Measurements from ENCODE around the gene CARF. TPM values are rescaled to one million over a fixed set of nuclear protein-coding genes. Genes with fewer than 3 reads are reported as not detected.
A peak's percentile ranks its signal among the peaks of the same experiment; 100 is the strongest.
"Not testable (repeated sequence)": the region's sequence is repeated elsewhere in the genome, so short reads cannot be mapped to it uniquely, and the experiment has no call there.

The CARF gene, protein sequence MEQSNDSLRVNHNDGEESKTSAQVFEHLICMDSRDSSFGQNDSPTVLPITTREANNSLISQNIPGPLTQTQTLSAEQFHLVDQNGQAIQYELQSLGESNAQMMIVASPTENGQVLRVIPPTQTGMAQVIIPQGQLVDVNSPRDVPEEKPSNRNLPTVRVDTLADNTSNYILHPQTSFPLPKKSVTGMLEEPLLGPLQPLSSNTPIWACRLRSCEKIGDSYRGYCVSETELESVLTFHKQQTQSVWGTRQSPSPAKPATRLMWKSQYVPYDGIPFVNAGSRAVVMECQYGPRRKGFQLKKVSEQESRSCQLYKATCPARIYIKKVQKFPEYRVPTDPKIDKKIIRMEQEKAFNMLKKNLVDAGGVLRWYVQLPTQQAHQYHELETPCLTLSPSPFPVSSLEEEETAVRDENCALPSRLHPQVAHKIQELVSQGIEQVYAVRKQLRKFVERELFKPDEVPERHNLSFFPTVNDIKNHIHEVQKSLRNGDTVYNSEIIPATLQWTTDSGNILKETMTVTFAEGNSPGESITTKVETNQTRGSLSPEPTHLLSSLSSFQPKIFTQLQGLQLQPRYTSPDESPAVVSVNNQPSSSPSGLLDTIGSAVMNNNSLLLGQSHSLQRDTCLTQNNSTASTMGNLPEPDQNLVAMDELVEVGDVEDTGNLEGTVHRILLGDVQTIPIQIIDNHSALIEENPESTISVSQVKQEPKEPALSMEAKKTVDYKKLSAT
- total RNA-seq (2014; rRNA removed; shearing (Covaris generic)) = 3.1 and 7.9 TPM in 2 replicates

DNA sequence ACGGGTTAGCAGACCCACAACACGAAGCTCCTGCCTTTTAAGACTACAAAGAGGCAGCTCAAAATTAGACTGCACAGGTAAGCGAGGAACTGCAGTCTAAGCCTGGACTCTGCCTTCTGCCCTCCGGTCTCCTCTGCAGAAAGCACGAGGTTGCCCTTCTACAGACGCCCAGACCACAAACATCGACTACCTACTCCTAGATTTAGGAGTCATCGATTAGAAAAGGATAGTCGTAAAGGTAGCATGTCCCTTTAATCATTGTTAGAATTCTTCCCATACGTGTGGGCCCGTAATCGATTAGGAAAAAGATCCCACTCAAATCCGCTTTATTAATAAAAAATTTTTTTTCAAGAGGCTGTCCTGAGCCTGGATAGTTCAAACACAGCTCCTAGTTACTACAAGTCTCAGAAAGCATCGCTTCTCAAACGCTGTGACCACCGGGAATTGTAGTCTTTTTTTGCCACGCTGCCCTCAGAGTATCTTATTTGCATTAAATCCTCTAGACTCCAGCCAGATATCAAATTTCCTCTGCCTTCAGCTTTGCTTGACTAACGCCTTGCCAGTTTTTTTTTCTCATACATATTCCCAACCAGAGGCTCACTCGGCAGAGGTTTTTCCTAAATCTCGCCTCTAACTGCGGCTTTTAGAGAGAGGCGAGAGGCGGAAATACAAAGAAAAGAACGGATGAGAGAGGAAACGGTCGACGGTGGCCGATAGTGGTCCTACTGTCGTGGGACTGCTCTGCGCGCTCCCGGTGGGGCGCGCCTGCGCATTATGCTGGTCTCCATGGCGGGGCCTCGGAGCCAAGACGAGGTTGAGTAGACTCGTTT is at the start of gene CARF, which contains the start of gene WDR12:
Gene CARF, plus strand, starts transcription at position 764 of the 830 bp plus-strand sequence. CDS start 29,628 bp downstream, outside the sequence.
Gene WDR12, minus strand, starts transcription at position 162 of the 830 bp plus-strand sequence. CDS start 197 bp downstream, outside the sequence.
- DNase-seq (ENCODE audit: low read depth in 1 of 2, low spot score in 2 of 2) = peak; percentile 93 to 97
- Histone ChIP-seq H3K27ac (peak within 1 kb of the TSS; percentile 77), H3K4me3 (peak within 1 kb of the TSS; percentile 66), H3K36me3 (no peaks in the 10 kb centered on the region), H3K27me3 (replicated peaks) (no peaks in the 10 kb centered on the region), H3K4me1 (replicated peaks) (0 out of 2 replicates have a peak, but pooled peaks cover 3% of the 10 kb centered on the region), H3K9me3 (replicated peaks) (no peaks in the 10 kb centered on the region)

- DNase-seq (ENCODE audit: low read depth in 1 of 2, low spot score in 2 of 2) = peak in 1 of 2 experiments; percentile 52
- no peaks in the 10 kb centered on the region for H3K36me3 ChIP-seq
- H3K4me1 ChIP-seq (replicated peaks) = no peaks in the 10 kb centered on the region
- no peak overlapping the region for H3K27ac ChIP-seq
- H3K9me3 ChIP-seq (replicated peaks) = no peaks in the 10 kb centered on the region
- peak overlapping the region; percentile 64 for H3K4me3 ChIP-seq
- H3K27me3 ChIP-seq (replicated peaks) = no peaks in the 10 kb centered on the region
Observed at GRCh38 chr2:202870431-202871299, 41.4 kb upstream of the CARF start.

DNA sequence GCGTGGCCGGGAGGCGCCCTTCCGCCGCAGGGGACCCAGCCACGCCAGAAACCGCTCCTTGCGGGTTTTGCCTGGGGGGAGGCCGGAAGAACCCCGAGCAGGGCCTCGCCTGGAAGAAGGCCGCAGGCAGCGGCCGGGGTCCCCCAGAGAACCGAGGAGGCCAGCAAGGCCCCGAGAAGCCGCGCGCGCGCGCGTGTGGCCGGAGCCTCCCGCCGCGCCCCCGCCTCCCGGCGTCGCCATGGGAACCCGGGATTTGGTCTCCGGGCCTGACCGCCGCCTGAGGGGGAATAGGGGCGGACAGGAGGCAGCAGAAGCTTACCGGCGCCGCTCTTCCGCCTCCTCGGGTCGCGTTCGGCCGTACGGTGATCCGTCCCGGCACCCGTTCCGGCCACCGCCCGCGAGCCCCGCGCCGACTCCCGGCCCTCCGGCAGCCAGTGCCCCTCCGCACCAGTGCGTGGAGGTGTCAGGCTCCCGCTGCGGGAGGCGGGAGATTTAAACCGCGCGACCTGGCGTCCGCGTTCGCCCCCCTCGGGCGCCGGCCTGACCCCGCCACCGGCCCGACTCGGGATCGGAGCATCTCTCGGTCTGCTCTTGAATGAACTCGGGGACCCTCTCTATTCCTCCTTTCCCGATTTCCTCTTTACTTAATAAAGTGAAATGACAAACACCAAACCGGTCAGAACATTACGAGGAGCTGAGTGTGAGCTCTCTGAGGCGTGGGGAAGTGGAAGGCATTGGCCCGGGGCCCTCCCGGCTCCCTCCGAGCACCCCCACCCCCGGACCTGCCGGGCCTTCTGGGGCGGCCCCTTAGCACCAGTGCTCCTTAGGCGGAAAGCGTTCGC is 40.6 kb upstream of the CARF start, which contains the start of gene ICA1L:
Gene ICA1L, minus strand, starts transcription at position 467 of the 842 bp plus-strand sequence. CDS start 42,757 bp downstream, outside the sequence.
- H3K4me1 ChIP-seq (replicated peaks) = no peaks in the 10 kb centered on the region
- H3K4me3 ChIP-seq = peak within 1 kb of the TSS; percentile 64
- H3K27me3 ChIP-seq (replicated peaks) = no peaks in the 10 kb centered on the region
- peak within 1 kb of the TSS; percentile 14; the same call in 1 of the 2 replicates for H3K27ac ChIP-seq
- H3K9me3 ChIP-seq (replicated peaks) = no peaks in the 10 kb centered on the region
- H3K36me3 ChIP-seq = no peaks in the 10 kb centered on the region
- peak; percentile 66 to 84 for DNase-seq (ENCODE audit: low read depth in 1 of 2, low spot score in 2 of 2)

GRCh38 chr2:202877699-202878098 is 34.4 kb upstream of the CARF start:
- no peak overlapping the region for H3K27ac ChIP-seq
- no peaks in the 10 kb centered on the region for H3K9me3 ChIP-seq (replicated peaks)
- no peak overlapping the region for H3K4me3 ChIP-seq
- H3K4me1 ChIP-seq (replicated peaks) = no peaks in the 10 kb centered on the region
- H3K27me3 ChIP-seq (replicated peaks) = no peaks in the 10 kb centered on the region
- H3K36me3 ChIP-seq = no peaks in the 10 kb centered on the region
- DNase-seq (ENCODE audit: low read depth in 1 of 2, low spot score in 2 of 2) = no peak

DNA sequence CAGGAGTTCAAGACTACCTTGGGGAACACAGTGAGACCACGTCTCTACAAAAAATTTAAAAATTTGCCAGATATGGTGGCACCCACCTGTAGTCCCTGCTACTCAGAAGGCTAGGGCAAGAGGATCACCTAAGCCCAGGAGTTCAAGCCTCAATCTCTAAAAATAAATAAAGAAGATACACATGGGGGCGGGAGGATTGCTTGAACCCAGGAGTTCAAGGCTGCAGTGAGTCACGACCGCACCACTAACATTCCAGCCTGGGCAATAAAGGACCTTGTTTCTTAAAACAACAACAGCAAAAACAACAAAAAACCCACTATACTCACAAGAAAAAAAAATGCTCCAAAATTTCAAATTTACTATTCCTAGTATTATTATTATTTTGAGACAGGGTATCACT is 30.5 kb upstream of the CARF start:
- Histone ChIP-seq H3K36me3 (peaks cover 13% of the 10 kb centered on the region; the same call in 1 of the 2 replicates), H3K27me3 (replicated peaks) (no peaks in the 10 kb centered on the region), H3K27ac (no peak overlapping the region), H3K4me1 (replicated peaks) (no peaks in the 10 kb centered on the region), H3K4me3 (no peak overlapping the region), H3K9me3 (replicated peaks) (no peaks in the 10 kb centered on the region)
- no peak for DNase-seq (ENCODE audit: low read depth in 1 of 2, low spot score in 2 of 2)

- Histone ChIP-seq H3K9me3 (replicated peaks) (no peaks in the 10 kb centered on the region), H3K27me3 (replicated peaks) (no peaks in the 10 kb centered on the region), H3K27ac (no peak overlapping the region), H3K4me1 (replicated peaks) (no peaks in the 10 kb centered on the region), H3K36me3 (peaks cover 17% of the 10 kb centered on the region), H3K4me3 (no peak overlapping the region)
- DNase-seq (ENCODE audit: low read depth in 1 of 2, low spot score in 2 of 2) = no peak
Observed at GRCh38 chr2:202883987-202884675, 27.9 kb upstream of the CARF start.

DNA sequence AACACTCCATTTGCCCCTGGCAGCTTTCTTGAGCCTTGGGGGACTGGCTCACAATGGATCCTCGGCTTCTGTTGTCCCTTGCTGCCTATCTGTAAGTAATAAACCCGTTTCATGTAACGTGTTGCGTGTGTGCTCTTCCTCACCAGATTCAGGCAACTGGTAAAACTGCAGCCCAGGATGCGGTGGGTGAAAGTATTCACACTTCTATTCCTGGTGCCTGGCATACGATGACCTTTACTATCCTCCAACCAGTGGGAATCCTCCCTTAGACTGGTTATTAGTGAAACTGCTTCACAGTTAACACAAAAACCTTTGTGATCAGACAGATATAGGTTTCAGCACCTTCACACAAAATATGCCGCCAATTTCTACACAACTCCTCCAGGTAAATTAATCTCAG is 26.9 kb upstream of the CARF start:
- H3K9me3 ChIP-seq (replicated peaks) = no peaks in the 10 kb centered on the region
- no peaks in the 10 kb centered on the region for H3K4me1 ChIP-seq (replicated peaks)
- no peaks in the 10 kb centered on the region for H3K27me3 ChIP-seq (replicated peaks)

GRCh38 chr2:202905507-202905906 is 6.6 kb upstream of the CARF start:
- H3K9me3 ChIP-seq (replicated peaks); H3K4me3 ChIP-seq; DNase-seq (ENCODE audit: low read depth in 1 of 2, low spot score in 2 of 2); H3K4me1 ChIP-seq (replicated peaks); H3K27ac ChIP-seq; H3K27me3 ChIP-seq (replicated peaks): not testable (repeated sequence)
- H3K36me3 ChIP-seq = peaks cover 28% of the 10 kb centered on the region

More for the DNA sequence above, 26.9 kb upstream of the CARF start:
- Histone ChIP-seq H3K36me3 (peaks cover 22% of the 10 kb centered on the region), H3K27ac (no peak overlapping the region), H3K4me3 (no peak overlapping the region)
- no peak for DNase-seq (ENCODE audit: low read depth in 1 of 2, low spot score in 2 of 2)

DNA sequence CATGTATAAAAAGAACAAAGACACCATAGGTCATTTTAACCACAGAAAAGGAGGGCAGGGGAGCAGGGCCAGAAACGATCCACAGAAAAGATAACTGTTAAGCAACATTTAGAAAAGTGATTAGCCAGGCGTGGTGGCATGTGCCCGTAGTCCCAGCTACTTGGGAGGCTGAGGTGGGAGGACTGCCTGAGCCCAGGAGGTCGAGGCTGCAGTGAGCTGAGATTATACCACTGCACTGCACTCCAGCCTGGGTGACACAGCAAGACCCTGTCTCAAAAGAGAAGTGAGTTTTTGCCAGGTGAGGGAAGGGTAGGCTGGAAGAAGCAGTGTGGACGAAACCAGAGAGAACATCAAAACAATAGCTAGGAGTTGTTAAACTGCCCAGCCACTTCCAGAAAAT is 3.9 kb upstream of the CARF start:
- H3K27ac ChIP-seq = no peak overlapping the region
- DNase-seq (ENCODE audit: low read depth in 1 of 2, low spot score in 2 of 2) = no peak
- H3K27me3 ChIP-seq (replicated peaks) = no peaks in the 10 kb centered on the region
- H3K4me3 ChIP-seq = no peak overlapping the region
- H3K36me3 ChIP-seq = peaks cover 20% of the 10 kb centered on the region
- H3K4me1 ChIP-seq (replicated peaks) = 0 out of 2 replicates have a peak, but pooled peaks cover 3% of the 10 kb centered on the region
- H3K9me3 ChIP-seq (replicated peaks) = no peaks in the 10 kb centered on the region

DNA sequence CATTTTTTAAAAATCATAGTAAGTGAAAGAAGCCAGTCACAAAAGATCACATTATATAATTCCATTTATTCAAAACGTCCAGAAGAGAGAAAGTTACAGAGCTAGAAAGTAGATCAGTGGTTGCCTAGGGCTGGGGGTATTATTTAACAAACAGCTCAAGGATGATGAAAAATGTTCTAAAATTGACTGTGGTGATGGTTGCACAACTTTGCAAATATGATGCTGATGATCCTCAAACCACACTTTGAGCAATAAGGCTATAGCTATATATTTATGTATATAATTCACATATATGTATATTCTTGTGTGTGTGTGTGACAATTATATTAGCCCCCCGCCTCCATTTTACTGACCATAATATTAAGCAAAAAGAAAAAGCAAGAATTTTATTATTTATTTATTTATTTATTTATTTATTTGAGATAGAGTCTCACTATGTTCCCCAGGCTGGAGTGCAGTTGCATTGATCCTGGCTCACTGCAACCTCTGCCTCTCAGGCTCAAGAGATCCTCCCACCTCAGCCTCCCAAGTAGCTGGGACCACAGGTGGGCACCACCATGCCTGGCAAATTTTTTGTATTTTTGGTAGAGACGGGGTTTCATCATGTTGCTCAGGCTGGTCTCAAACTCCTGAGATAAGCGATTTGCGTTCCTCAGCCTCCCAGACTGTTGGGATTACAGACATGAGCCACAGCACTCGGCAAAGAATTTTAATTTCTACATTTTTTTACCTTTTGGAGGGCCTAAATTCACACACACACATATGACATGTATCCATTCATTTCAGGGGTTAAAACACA is 2.5 kb upstream of the CARF start:
- Histone ChIP-seq H3K27ac (no peak overlapping the region), H3K9me3 (replicated peaks) (no peaks in the 10 kb centered on the region), H3K36me3 (peaks cover 15% of the 10 kb centered on the region), H3K27me3 (replicated peaks) (no peaks in the 10 kb centered on the region), H3K4me1 (replicated peaks) (0 out of 2 replicates have a peak, but pooled peaks cover 3% of the 10 kb centered on the region), H3K4me3 (no peak overlapping the region)
- DNase-seq (ENCODE audit: low read depth in 1 of 2, low spot score in 2 of 2) = no peak

DNA sequence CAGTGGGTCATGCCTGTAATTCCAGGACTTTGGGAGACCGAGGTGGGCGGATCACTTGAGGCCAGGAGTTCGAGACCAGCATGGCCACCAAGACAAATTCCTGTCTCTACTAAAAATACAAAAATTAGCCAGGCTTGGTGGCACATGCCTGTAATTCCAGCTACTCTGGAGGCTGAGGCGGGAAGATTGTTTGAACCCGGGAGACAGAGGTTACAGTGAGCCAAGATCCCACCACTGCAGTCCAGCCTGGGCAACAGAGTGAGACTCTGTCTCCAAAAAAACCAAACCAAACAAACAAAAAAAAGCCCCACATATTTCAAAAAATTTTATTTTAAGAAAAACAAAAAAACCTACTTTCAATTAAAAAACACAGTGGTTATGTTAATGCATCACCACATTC is 1.8 kb upstream of the CARF start:
- H3K36me3 ChIP-seq; H3K4me1 ChIP-seq (replicated peaks); H3K27me3 ChIP-seq (replicated peaks); H3K27ac ChIP-seq; DNase-seq (ENCODE audit: low read depth in 1 of 2, low spot score in 2 of 2); H3K9me3 ChIP-seq (replicated peaks): not testable (repeated sequence)
- H3K4me3 ChIP-seq = peak overlapping the region; percentile 66; the same call in 1 of the 2 replicates

Data from SJSA1 (cell line).